NCI-H187 treated with DMSO at 0.1 percent for 48 hours (cell line): ENCODE measurements around the gene ATP8B1.

Experiments used
- DNase-seq: peaks from one replicate; lab custom pipeline; 2025; lab: John Stamatoyannopoulos, UW

The ATP8B1 gene

DNA sequence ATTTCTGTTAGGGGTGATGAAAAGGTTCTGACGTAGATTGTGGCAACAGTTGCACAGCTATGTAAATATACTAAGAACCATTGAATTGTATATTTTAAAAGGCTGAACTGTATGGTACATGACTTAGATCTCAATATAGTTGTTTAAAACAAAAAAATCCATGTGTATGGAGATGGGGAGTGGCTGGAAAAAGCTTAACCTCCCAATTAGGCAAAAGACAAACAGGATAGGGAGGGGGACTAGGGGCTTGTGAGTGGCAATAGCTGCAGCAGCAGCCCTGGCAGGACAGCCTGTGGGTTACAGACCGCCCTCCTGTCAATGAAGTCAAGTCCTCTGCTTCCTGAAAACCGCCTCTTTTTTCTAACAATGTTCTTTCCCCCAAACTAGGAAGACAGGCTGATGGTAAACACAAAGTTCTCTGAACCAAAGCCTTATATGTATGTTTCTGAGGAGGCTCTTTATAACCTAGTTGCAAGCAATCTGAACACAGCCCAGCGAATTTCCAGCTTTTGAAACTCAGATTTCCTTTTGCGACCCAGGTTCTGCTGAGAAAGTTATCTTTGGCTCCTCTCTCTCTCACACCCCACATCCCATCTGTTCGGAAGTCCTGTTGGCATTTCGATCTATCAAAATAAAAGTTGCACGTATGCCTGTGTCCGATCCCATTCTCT, 10.3 kb downstream of the ATP8B1 start:
- DNase-seq: no peak

- no peak for DNase-seq
Measured at GRCh38 chr18:57791911-57792310, 11.2 kb downstream of the ATP8B1 start.

GRCh38 chr18:57791192-57791591, 11.9 kb downstream of the ATP8B1 start:
- no peak for DNase-seq

DNA sequence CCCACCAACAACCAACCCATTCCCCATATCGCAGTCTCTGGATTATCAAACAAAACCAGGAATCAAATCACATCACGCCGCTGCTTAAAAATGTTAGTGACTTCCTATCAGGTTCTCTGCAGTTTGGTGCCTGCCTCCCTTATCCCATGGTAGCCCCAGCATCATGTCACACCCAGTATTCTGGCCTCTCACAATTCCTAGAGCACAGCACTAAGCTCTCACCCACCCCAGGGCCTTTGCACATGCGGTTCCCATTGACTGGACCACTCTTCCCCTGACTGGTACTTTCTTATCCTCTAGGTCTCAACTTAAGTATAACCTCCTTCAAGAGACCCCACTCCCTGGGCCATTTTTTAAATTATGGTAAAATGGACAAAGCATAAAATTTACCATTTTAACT, 12.8 kb downstream of the ATP8B1 start:
- no peak for DNase-seq

DNA sequence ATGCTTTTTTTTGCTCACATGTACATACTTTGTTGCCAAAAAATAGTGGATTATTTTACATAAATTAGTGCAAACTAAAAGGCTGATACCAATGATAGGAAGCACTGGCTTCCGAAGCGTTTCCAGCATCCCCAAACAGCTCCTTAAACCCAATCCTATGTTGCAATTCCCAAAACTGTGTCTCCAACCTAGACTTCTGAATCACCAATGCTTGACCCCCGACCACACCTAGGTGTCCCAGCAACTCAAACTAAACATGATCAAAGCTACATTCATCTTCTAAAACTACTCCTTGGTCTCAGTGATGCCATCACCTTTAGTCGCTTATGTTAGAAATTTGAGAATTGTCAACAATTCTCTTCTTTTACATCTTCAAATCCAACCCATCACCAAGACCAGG, 13.4 kb downstream of the ATP8B1 start:
- no peak for DNase-seq

GRCh38 chr18:57789090-57789489, 14.0 kb downstream of the ATP8B1 start:
- DNase-seq: no peak

GRCh38 chr18:57787068-57787685, 15.9 kb downstream of the ATP8B1 start:
- no peak for DNase-seq

DNA sequence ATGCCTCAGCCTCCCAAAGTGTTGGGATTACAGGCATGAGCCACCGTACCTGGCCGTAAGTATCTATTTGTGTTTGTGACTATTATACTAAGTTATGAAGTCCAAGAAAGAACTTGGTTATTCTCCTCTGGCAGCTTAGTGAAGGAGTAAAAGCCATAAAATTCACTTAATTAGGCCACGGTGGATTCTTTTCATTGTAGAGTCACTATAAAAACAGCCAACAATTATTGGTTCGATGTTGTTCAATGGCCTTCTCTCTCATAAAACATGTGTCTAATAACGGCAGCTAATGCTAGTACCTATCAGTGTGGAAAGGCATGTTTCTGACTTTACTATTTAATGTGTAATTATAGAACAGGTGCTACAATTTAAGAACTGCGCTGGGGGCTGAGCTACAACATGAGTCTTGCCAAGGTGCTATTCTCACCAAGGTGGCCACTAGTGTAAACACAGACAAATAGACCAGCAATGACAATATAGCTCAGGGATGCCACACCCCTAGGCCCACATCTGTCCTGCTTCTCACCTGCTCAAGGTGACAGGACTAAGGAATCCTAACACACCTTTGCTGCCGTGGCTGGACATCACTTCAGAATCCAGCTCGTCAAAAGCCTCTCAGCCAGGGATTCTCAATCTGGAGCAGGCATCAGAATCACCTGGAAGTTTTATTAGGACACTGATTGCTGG, 17.2 kb downstream of the ATP8B1 start:
- DNase-seq: no peak

DNA sequence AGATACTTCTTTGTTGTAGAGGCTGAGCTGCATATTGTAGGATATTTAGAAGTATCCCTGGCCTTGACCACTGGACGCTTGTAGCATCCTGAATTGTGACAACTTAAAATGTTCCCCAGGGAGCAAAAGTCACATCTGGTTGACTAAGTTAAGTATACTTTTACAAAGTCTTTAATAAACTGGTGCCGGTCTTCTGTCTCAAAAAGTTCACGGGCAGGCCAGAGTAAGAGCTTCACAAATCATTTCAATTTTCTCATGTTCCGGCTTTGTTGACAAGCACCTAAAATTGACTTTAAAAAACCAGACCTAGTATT, 18.4 kb downstream of the ATP8B1 start:
- DNase-seq: no peak

- no peak for DNase-seq
Measured at GRCh38 chr18:57784034-57784800, 18.9 kb downstream of the ATP8B1 start.

DNA sequence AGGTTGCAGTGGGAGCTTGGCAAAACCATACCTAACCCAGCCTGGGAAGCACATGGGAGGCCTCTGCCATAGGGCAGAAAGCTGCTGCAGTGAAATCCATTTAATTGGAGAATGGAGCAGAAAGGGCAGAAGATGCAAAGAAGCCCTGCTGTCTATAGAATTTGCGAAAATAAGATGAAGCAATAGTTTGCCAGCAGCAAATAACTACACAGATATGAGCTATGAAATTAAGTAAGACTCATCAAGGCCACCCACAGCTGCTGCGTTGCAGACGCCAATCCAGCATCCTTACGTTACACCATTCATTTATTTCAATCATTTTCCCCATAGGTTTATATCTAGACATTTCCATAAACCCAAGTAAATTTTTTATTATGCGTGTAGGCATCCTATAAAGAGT, 21.1 kb downstream of the ATP8B1 start:
- DNase-seq: no peak

- no peak for DNase-seq
Measured at GRCh38 chr18:57780706-57781347, 22.3 kb downstream of the ATP8B1 start.

GRCh38 chr18:57780318-57780705, 22.8 kb downstream of the ATP8B1 start:
- no peak for DNase-seq

DNA sequence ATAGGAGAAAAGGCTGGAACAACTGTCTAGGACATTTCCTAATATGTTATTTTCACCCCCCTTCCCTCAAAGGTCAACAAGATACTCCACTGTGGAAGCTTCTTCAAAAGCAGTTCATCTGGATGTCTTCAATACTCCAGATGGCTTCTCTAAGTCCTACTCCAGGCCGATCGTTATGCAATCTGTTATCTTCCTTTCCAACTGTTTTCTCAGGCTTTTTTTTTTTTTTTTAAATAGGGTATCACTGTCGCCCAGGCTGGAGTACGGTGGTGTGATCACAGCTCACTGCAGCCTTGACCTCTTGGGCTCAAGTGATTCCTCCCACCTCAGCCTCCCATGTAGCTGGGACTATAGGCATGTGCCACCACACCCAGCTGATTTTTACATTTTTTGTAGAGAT, 26.3 kb downstream of the ATP8B1 start:
- DNase-seq: no peak

DNA sequence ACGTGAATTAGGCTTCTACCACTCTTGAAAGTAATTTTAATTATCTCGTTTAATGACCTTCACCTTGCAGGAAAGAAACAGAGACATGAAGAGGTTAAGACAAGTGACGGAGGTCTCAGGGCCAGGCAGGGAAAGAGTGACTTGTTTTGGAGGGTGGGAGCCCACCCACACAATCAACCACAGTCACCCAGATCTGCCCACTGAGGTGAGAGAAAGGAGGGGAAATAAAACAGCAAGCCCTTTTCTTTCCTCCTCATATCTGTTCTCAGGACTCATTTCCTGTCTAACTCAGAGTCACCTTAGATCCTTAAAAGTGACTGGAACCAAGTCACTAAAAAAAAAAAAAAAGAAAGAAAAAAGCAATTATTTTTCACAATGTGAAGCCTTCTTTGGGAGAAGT, 26.8 kb downstream of the ATP8B1 start:
- DNase-seq: no peak

- DNase-seq: no peak
Measured at GRCh38 chr18:57775937-57776336, 27.2 kb downstream of the ATP8B1 start.

GRCh38 chr18:57772387-57772799, 30.7 kb downstream of the ATP8B1 start:
- no peak for DNase-seq

DNA sequence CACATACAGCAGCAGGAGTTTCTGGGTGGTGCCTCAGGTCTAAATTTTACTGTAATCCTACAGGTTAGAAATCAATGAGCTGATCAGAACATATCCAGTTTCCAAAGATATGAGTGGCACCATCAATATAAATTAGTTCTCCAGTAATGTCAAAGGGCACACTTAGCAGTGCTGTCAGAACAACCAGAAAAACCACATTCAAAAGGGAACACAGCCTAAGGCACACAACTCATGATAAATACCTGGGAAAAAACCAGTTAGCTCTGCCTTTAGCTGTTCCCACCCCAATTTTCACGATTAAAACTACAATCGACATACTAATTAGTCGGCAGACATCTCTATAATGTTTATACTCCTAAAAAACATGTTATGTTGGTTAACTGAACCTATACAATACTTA, 31.5 kb downstream of the ATP8B1 start:
- DNase-seq: no peak

- peak; percentile 32 for DNase-seq
Measured at GRCh38 chr18:57771193-57771592, 31.9 kb downstream of the ATP8B1 start.

DNA sequence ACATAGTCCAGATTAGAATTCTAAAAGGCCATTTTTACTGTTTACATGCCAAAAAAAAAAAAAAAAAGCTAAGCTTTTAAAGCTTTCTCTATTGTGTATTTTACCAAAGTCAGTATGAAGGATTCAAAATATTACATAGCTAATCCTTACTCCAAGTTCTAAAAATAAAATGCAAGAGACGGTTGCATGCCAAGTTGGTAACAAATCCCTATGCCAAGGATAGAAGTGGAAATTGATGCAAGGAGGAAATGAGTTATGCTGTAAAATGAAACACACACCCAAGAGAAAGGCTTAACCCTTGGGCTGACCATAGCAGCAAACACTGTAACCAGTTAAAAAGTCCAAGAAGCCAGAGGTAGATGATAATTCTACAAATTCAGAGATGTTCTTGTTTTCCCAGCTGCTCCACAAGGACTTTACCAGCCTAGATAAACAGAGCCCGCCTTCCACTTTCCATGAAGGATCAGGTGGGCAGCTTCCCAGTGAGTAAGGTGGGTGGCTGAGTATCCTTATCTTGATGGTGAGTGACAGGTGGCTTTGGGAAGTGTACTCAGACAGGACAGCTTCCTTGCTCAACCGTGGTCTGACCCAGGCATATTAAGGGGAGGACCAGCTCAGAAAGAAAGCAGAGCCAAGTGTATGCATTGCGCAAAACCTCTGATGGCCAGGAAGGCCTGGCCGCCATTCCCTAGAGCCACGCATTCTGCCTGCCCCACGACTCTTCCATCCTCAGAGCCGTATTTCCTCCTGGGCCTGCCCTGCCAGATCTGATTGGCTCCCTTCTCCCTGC, 34.4 kb downstream of the ATP8B1 start:
- DNase-seq: peak; percentile 11

DNA sequence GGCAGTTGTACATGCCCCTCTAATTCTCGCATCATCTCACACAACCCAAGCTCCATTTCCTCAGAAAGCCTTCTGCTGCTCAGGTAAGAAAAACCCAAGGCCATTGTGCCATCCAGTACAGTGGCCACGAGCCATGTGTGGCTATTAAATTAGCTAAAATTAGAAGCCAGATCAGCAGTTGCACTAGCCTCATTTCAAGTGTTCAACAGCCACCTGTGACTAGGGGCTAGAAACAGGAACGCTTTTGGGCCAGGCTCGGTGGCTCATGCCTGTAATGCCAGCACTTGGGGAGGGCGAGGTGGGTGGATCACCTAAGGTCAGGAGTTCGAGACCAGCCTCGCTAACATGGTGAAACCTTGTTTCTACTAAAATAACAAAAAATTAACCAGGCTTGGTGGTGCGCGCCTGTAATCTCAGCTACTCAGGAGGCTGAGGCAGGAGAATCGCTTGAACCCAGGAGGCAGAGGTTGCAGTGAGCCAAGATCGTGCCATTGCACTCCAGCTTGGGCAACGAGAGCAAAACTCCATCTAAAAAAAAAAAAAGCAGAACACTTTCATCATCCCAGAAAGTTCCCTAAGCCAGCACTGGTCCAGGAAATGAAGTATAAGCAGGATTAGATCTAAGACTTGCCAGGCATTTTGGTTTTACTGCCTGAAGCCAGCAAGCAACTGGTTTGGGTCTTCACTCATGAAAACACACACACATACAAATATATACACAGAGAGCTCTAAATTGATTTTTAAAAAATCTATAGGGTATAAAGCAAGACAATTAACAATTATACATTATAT, 35.7 kb downstream of the ATP8B1 start:
- DNase-seq: no peak
